Body of pancreas (tissue), 4 donors: ENCODE results near the gene PTPN14.
"Not testable (repeated sequence)": the region's sequence is repeated elsewhere in the genome, so short reads cannot be mapped to it uniquely, and the experiment has no call there.

Source experiments
- POLR2A ChIP-seq, 3 donors: fragments of 450-650 bp; IDR thresholded peaks; one replicate each; pipeline ENCODE4 v1.6.1; 2016; ENCODE audit warnings: antibody characterized with exemption in 3 of 3, mild to moderate bottlenecking in 2 of 3
- TF ChIP-seq, protein P1 (sequence below), 7 experiments: fragments of 450-650 bp in 4 of 7; fragments of 200-600 bp in 3 of 7; sonication (generic) in 3 of 7; IDR thresholded peaks; one replicate each; pipeline ENCODE4 v1.5.1; 2016 to 2019; ENCODE audit warnings: antibody characterized with exemption in 7 of 7

DNA sequence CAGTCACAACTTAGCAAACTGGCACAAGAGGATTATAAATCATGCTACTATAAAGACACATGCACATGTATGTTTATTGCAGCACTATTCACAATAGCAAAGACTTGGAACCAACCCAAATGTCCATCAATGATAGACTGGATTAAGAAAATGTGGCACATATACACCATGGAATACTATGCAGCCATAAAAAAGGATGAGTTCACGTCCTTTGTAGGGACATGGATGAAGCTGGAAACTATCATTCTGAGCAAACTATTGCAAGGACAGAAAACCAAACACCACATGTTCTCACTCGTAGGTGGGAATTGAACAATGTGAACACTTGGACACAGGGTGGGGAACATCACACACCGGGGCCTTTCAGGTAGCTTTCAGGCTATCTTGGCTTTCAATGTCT is 41.8 kb downstream of the PTPN14 start:
- TF ChIP-seq, protein P1, sequence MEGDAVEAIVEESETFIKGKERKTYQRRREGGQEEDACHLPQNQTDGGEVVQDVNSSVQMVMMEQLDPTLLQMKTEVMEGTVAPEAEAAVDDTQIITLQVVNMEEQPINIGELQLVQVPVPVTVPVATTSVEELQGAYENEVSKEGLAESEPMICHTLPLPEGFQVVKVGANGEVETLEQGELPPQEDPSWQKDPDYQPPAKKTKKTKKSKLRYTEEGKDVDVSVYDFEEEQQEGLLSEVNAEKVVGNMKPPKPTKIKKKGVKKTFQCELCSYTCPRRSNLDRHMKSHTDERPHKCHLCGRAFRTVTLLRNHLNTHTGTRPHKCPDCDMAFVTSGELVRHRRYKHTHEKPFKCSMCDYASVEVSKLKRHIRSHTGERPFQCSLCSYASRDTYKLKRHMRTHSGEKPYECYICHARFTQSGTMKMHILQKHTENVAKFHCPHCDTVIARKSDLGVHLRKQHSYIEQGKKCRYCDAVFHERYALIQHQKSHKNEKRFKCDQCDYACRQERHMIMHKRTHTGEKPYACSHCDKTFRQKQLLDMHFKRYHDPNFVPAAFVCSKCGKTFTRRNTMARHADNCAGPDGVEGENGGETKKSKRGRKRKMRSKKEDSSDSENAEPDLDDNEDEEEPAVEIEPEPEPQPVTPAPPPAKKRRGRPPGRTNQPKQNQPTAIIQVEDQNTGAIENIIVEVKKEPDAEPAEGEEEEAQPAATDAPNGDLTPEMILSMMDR (IDR thresholded peaks at IDR 0.05) = not testable (repeated sequence)
- TF ChIP-seq POLR2A (IDR thresholded peaks at IDR 0.05) = not testable (repeated sequence)
